CD4-positive, alpha-beta T cell (primary cell): ENCODE data around the gene ARSG. TPM values are rescaled to one million over a fixed set of nuclear protein-coding genes. Genes with fewer than 3 reads are reported as not detected.

Experiments
- ATAC-seq: fragments of 200-7000 bp; cut with Tn5 transposase; one replicate; pipeline ENCODE4 v1.10.0; 2022; ENCODE audit warnings: mild to moderate bottlenecking; ENCODE audit not compliant: poor library complexity
- CTCF ChIA-PET: fragments of 350-600 bp; sonication (Branson Sonifier 250); formaldehyde crosslinking; loops from one replicate; lab custom pipeline; 2021; ENCODE audit warnings: antibody characterized with exemption, inconsistent platforms; lab: Charles Lee
- POLR2A ChIA-PET: fragments of 350-600 bp; sonication (Branson Sonifier 250); formaldehyde crosslinking; loops from one replicate; lab custom pipeline; 2021; ENCODE audit warnings: antibody characterized with exemption, inconsistent platforms; lab: Charles Lee
- DNase-seq, 14 experiments: peaks; one replicate each; pipeline ENCODE4 v3.0.0-alpha.2; 2013 to 2020; ENCODE audit warnings: mixed read lengths in 2 of 14
- H3K27ac ChIP-seq, 2 donors: one replicate each; pipeline versions ENCODE4 v1.5.1 to v1.7.0; 2013; ENCODE audit warnings: low read length in 2 of 2, low read depth in 1 of 2, mild to moderate bottlenecking in 1 of 2
- H3K27me3 ChIP-seq, 2 experiments: 1 replicate in 1 of 2; 2 replicates in 1 of 2; pipeline versions ENCODE4 v1.6.1 to v1.7.0; 2013; ENCODE audit warnings: low read length in 2 of 2, control low read depth in 1 of 2, mild to moderate bottlenecking in 1 of 2, moderate library complexity in 1 of 2; ENCODE audit not compliant: insufficient read depth in 2 of 2, control insufficient read depth in 1 of 2
- H3K36me3 ChIP-seq: one replicate; pipeline ENCODE4 v1.6.1; 2013; ENCODE audit warnings: low read length, control low read depth; ENCODE audit not compliant: insufficient read depth
- H3K4me1 ChIP-seq: one replicate; pipeline ENCODE4 v1.6.1; 2013; ENCODE audit warnings: low read length, control low read depth; ENCODE audit not compliant: insufficient read depth
- H3K4me3 ChIP-seq: one replicate; pipeline ENCODE4 v1.5.1; 2013; ENCODE audit warnings: mild to moderate bottlenecking, low read length, moderate library complexity
- H3K9me3 ChIP-seq, 2 experiments: 1 replicate in 1 of 2; 2 replicates in 1 of 2; pipeline versions ENCODE4 v1.6.1 to v1.7.0; 2013; ENCODE audit warnings: low read length in 2 of 2, mild to moderate bottlenecking in 2 of 2, control low read depth in 1 of 2, moderate library complexity in 1 of 2; ENCODE audit not compliant: control insufficient read depth in 1 of 2, insufficient read depth in 1 of 2
- H3K27ac Mint-ChIP-seq: one replicate; pipeline ENCODE4 v1.8.0; 2020; ENCODE audit warnings: mixed read lengths
- H3K27me3 Mint-ChIP-seq: one replicate; pipeline ENCODE4 v1.8.0; 2021; ENCODE audit warnings: mixed read lengths
- H3K36me3 Mint-ChIP-seq: one replicate; pipeline ENCODE4 v1.8.0; 2021; ENCODE audit warnings: low read depth, mixed read lengths
- H3K4me1 Mint-ChIP-seq: one replicate; pipeline ENCODE4 v1.8.0; 2021; ENCODE audit warnings: low read depth, mixed read lengths
- H3K4me3 Mint-ChIP-seq: one replicate; pipeline ENCODE4 v1.8.0; 2020; ENCODE audit warnings: mild to moderate bottlenecking, mixed read lengths
- H3K9me3 Mint-ChIP-seq: one replicate; pipeline ENCODE4 v1.8.0; 2020; ENCODE audit warnings: mixed read lengths
- intact Hi-C, 2 experiments: fragments of 100-400 bp; cut with DNase I in 1 of 2; cut with micrococcal nuclease in 1 of 2; formaldehyde crosslinking; loops; one replicate each; pipeline versions ENCODE4 v1.15.1 to v1.9.0; 2023 to 2025; cut with DNase I, micrococcal nuclease
- total RNA-seq, 174 experiments: library from RNA in 2 of 174; stranded (reverse) in 2 of 174; gene quantifications; one replicate each; pipeline ENCODE4 v1.2.3 and lab custom pipeline; 2021 to 2026
- TF ChIP-seq, protein P1 (sequence below): fragments of 200-600 bp; IDR thresholded peaks from one replicate; pipeline ENCODE4 v1.8.0; 2022; ENCODE audit warnings: antibody characterized with exemption, mild to moderate bottlenecking

ARSG gene
- total RNA-seq, 2 experiments from 2014 or later: 13.8 to 16.0 TPM

DNA sequence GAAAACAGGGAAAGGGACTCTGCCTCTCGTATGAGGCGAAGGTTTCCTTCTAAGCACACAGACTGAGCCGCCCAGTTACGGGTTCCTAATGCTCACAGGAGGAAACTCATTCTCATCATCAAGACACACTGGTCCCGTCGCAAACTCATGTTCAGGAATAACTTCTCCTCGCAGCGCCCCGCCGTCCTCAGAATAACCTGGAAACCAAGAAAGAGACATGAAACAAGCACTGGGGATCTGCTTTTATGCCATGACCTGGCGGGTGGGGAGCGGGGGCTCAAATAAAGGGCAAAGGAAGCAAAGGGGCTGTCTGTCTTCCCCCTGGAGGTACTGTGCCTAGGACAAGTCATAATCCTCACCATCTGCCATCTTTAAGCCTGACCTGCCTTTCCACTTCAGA lies 134.7 kb downstream of the ARSG start:
- H3K4me3 Mint-ChIP-seq: no peak overlapping the region
- H3K27ac Mint-ChIP-seq: no peak overlapping the region
- peaks cover 7% of the 10 kb centered on the region for H3K36me3 ChIP-seq
- ATAC-seq (no peak), DNase-seq (no peak)
- CTCF ChIA-PET: no interaction called here
- H3K4me3 ChIP-seq: no peak overlapping the region
- POLR2A ChIA-PET: no interaction called here
- TF ChIP-seq, protein P1, sequence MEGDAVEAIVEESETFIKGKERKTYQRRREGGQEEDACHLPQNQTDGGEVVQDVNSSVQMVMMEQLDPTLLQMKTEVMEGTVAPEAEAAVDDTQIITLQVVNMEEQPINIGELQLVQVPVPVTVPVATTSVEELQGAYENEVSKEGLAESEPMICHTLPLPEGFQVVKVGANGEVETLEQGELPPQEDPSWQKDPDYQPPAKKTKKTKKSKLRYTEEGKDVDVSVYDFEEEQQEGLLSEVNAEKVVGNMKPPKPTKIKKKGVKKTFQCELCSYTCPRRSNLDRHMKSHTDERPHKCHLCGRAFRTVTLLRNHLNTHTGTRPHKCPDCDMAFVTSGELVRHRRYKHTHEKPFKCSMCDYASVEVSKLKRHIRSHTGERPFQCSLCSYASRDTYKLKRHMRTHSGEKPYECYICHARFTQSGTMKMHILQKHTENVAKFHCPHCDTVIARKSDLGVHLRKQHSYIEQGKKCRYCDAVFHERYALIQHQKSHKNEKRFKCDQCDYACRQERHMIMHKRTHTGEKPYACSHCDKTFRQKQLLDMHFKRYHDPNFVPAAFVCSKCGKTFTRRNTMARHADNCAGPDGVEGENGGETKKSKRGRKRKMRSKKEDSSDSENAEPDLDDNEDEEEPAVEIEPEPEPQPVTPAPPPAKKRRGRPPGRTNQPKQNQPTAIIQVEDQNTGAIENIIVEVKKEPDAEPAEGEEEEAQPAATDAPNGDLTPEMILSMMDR: no peak
- intact Hi-C loops: no loop called here
- H3K27me3 Mint-ChIP-seq: no peaks in the 10 kb centered on the region
- H3K27ac ChIP-seq: no peak overlapping the region
- H3K4me1 Mint-ChIP-seq: no peaks in the 10 kb centered on the region
- H3K9me3 Mint-ChIP-seq: no peaks in the 10 kb centered on the region
- H3K27me3 ChIP-seq: no peaks in the 10 kb centered on the region
- no peaks in the 10 kb centered on the region for H3K4me1 ChIP-seq
- no peaks in the 10 kb centered on the region for H3K9me3 ChIP-seq
- H3K36me3 Mint-ChIP-seq: peaks cover 21% of the 10 kb centered on the region

DNA sequence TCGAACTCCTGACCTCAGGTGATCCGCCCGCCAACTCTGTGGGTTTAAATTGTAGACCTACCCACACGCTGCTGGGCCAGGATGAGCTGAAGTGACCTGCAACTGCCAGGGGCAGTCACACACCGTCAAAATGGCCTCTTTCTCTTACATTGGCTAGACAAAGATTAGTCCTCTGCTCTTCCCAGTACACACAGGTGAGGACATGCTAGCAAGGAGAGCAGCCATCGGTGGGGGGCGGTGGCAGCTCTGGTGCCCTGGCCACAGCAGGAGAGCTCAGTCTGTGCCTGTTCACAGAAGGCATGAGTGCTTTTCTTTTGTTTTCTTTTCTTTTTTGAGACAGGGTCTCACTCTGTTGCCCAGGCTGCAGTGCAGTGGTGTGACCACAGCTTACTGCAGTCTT lies 136.3 kb downstream of the ARSG start:
- H3K9me3 ChIP-seq: no peaks in the 10 kb centered on the region
- no peaks in the 10 kb centered on the region for H3K9me3 Mint-ChIP-seq
- ChIA-PET POLR2A (no interaction called here), CTCF (interaction anchor here (1.1 kb wide), 1 partner anchor 71 kb away, joined by 3 read pairs; no protein-coding TSS in a partner anchor)
- H3K4me1 ChIP-seq: peaks cover 7% of the 10 kb centered on the region
- ATAC-seq (no peak), DNase-seq (no peak)
- H3K36me3 Mint-ChIP-seq: peaks cover 15% of the 10 kb centered on the region
- TF ChIP-seq, protein P1: no peak
- peaks cover 7% of the 10 kb centered on the region for H3K36me3 ChIP-seq
- no peak overlapping the region for H3K27ac Mint-ChIP-seq
- H3K4me3 Mint-ChIP-seq: no peak overlapping the region
- H3K27ac ChIP-seq: no peak overlapping the region
- H3K4me3 ChIP-seq: no peak overlapping the region
- H3K27me3 Mint-ChIP-seq: no peaks in the 10 kb centered on the region
- H3K27me3 ChIP-seq: no peaks in the 10 kb centered on the region
- intact Hi-C loops: no loop called here
- peaks cover 11% of the 10 kb centered on the region for H3K4me1 Mint-ChIP-seq

DNA sequence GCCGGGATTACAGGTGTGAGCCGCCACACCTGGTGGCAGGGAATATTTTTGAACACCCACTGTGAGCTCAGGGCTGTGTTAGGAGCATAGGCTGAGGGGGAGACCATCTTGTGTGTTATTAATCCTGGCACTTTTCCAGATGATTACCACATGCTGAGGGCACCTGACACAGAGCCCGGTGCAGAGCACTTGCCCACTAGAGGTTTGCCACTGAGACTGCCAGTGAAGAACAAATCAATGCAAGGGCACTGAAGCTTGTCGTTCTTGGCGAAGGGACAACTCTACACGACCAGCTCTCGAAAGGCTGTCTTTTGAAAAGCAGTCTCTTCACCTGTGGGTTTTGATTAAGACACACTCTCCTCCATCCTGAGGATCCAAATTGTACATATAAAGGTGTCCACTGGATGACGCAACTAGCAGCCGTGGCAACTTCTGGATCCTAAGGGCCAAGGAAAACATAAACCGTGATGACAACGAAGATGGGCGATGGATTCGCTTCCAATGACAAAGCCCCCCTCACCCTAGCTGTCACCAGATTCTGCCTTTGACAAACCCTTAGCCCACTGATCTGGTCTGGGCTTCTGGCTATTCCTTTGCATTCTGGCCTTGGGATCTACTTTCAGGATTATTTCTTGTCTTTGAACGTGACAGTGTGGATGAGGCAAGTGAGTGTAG lies 137.3 kb downstream of the ARSG start:
- no peak overlapping the region for H3K27ac ChIP-seq
- Mint-ChIP-seq H3K27ac (no peak overlapping the region), H3K36me3 (peaks cover 6% of the 10 kb centered on the region), H3K4me3 (no peak overlapping the region), H3K9me3 (no peaks in the 10 kb centered on the region), H3K27me3 (no peaks in the 10 kb centered on the region), H3K4me1 (peaks cover 11% of the 10 kb centered on the region)
- ChIA-PET POLR2A (no interaction called here), CTCF (interaction anchor here (1.1 kb wide), 1 partner anchor 72 kb away, joined by 3 read pairs; no protein-coding TSS in a partner anchor)
- no peak for DNase-seq
- H3K27me3 ChIP-seq: no peaks in the 10 kb centered on the region
- H3K9me3 ChIP-seq: no peaks in the 10 kb centered on the region
- intact Hi-C loops: no loop called here
- TF ChIP-seq, protein P1: no peak
- peaks cover 7% of the 10 kb centered on the region for H3K36me3 ChIP-seq
- peaks cover 7% of the 10 kb centered on the region for H3K4me1 ChIP-seq
- no peak overlapping the region for H3K4me3 ChIP-seq
- ATAC-seq: no peak
